Measurements from ENCODE around the gene PCSK6.

GRCh38 chr15:101426761-101427333 lies 62.7 kb downstream of the PCSK6 start:
- no peak for TF ChIP-seq CTCF (IDR thresholded peaks at IDR 0.05; ENCODE audit: control extremely low read depth in 1 of 3, insufficient read depth in 1 of 3, low read depth in 1 of 3, low read length in 3 of 3)
- no peak for TF ChIP-seq EP300 (IDR thresholded peaks at IDR 0.05; ENCODE audit: borderline replicate concordance in 1 of 2, low read depth in 2 of 2, low read length in 2 of 2)
- no peak for TF ChIP-seq JUND (IDR thresholded peaks at IDR 0.05; ENCODE audit: low read length)
- TF ChIP-seq GABPA (IDR thresholded peaks at IDR 0.05; ENCODE audit: borderline replicate concordance, insufficient read depth, low read length), result no peak
- TF ChIP-seq RAD21 (IDR thresholded peaks at IDR 0.05 in 1 of 2, conservative IDR thresholded peaks at IDR 0.05 in 1 of 2; ENCODE audit: low read depth in 2 of 2, low read length in 2 of 2), result no peak; a peak in 1 of 4 replicates
- TF ChIP-seq EZH2 (IDR thresholded peaks at IDR 0.05; ENCODE audit: low read depth, low read length, severe bottlenecking), result no peak
- TF ChIP-seq HDAC6 (IDR thresholded peaks at IDR 0.05; ENCODE audit: low read depth, low read length), result no peak
- TF ChIP-seq NRF1 (IDR thresholded peaks at IDR 0.05; ENCODE audit: low read depth, low read length), result no peak
- TF ChIP-seq POLR2AphosphoS5 (IDR thresholded peaks at IDR 0.05; ENCODE audit: low read depth, low read length), result no peak
- TF ChIP-seq TAF7 (optimal IDR thresholded peaks at IDR 0.05; ENCODE audit: borderline replicate concordance, low read depth, low read length), result no peak

All from H1 (cell line).